ENCODE data around the gene SGSM2.

Gene SGSM2

GRCh38 chr17:2374549-2375285 lies 37.4 kb downstream of the SGSM2 start:
- TF ChIP-seq NFIC (IDR thresholded peaks at IDR 0.05) (no peak), REST (IDR thresholded peaks at IDR 0.05; ENCODE audit: low read depth) (no peak), MAX (IDR thresholded peaks at IDR 0.05) (no peak), TAF1 (IDR thresholded peaks at IDR 0.05; ENCODE audit: low read depth) (no peak), TCF12 (IDR thresholded peaks at IDR 0.05; ENCODE audit: low read depth) (no peak), FOXM1 (IDR thresholded peaks at IDR 0.05; ENCODE audit: borderline replicate concordance, low read depth) (no peak), EGR1 (IDR thresholded peaks at IDR 0.05) (no peak), YY1 (IDR thresholded peaks at IDR 0.05; ENCODE audit: low read depth) (no peak)

- no peak for TF ChIP-seq YY1 (IDR thresholded peaks at IDR 0.05; ENCODE audit: low read depth)
- no peak for TF ChIP-seq MAX (IDR thresholded peaks at IDR 0.05)
- no peak for TF ChIP-seq ZBTB7A (IDR thresholded peaks at IDR 0.05; ENCODE audit: low read depth)
- no peak for TF ChIP-seq TEAD4 (IDR thresholded peaks at IDR 0.05)
- TF ChIP-seq FOXM1 (IDR thresholded peaks at IDR 0.05; ENCODE audit: borderline replicate concordance, low read depth), result no peak
- no peak for TF ChIP-seq REST (IDR thresholded peaks at IDR 0.05; ENCODE audit: low read depth)
- no peak for TF ChIP-seq RAD21 (IDR thresholded peaks at IDR 0.05; ENCODE audit: low read depth)
- no peak for TF ChIP-seq CEBPB (IDR thresholded peaks at IDR 0.05)
- no peak for TF ChIP-seq TAF1 (IDR thresholded peaks at IDR 0.05; ENCODE audit: low read depth)
Measured at GRCh38 chr17:2375406-2375805, 38.1 kb downstream of the SGSM2 start.

GRCh38 chr17:2376107-2376506 lies 38.8 kb downstream of the SGSM2 start:
- TF ChIP-seq RAD21 (IDR thresholded peaks at IDR 0.05; ENCODE audit: low read depth) (no peak), YY1 (IDR thresholded peaks at IDR 0.05; ENCODE audit: low read depth) (no peak), EGR1 (IDR thresholded peaks at IDR 0.05) (no peak), CREB1 (IDR thresholded peaks at IDR 0.05; ENCODE audit: low read depth) (no peak), FOXM1 (IDR thresholded peaks at IDR 0.05; ENCODE audit: borderline replicate concordance, low read depth) (no peak), TAF1 (IDR thresholded peaks at IDR 0.05; ENCODE audit: low read depth) (no peak), NFIC (IDR thresholded peaks at IDR 0.05) (no peak), ZBTB7A (IDR thresholded peaks at IDR 0.05; ENCODE audit: low read depth) (no peak), TCF12 (IDR thresholded peaks at IDR 0.05; ENCODE audit: low read depth) (no peak), EP300 (IDR thresholded peaks at IDR 0.05; ENCODE audit: borderline replicate concordance) (no peak), USF1 (IDR thresholded peaks at IDR 0.05) (no peak), REST (IDR thresholded peaks at IDR 0.05; ENCODE audit: low read depth) (no peak), CEBPB (IDR thresholded peaks at IDR 0.05) (no peak)

GRCh38 chr17:2377659-2378058 lies 40.4 kb downstream of the SGSM2 start:
- TF ChIP-seq REST (IDR thresholded peaks at IDR 0.05; ENCODE audit: low read depth) (no peak), ZBTB7A (IDR thresholded peaks at IDR 0.05; ENCODE audit: low read depth) (no peak), CEBPB (IDR thresholded peaks at IDR 0.05) (no peak), NFIC (IDR thresholded peaks at IDR 0.05) (no peak), TCF12 (IDR thresholded peaks at IDR 0.05; ENCODE audit: low read depth) (no peak), USF1 (IDR thresholded peaks at IDR 0.05) (no peak), CREB1 (IDR thresholded peaks at IDR 0.05; ENCODE audit: low read depth) (no peak), FOXM1 (IDR thresholded peaks at IDR 0.05; ENCODE audit: borderline replicate concordance, low read depth) (no peak), EP300 (IDR thresholded peaks at IDR 0.05; ENCODE audit: borderline replicate concordance) (no peak), TAF1 (IDR thresholded peaks at IDR 0.05; ENCODE audit: low read depth) (no peak), MAX (IDR thresholded peaks at IDR 0.05) (no peak), EGR1 (IDR thresholded peaks at IDR 0.05) (no peak), TEAD4 (IDR thresholded peaks at IDR 0.05) (no peak), YY1 (IDR thresholded peaks at IDR 0.05; ENCODE audit: low read depth) (no peak)

Measured in Ishikawa (cell line).